ENCODE data around the gene FOXN3. TPM values are rescaled to one million over a fixed set of nuclear protein-coding genes. Genes with fewer than 3 reads are reported as not detected.

FOXN3 gene
- polyA plus RNA-seq, 1 experiment, result 46.5 TPM

DNA sequence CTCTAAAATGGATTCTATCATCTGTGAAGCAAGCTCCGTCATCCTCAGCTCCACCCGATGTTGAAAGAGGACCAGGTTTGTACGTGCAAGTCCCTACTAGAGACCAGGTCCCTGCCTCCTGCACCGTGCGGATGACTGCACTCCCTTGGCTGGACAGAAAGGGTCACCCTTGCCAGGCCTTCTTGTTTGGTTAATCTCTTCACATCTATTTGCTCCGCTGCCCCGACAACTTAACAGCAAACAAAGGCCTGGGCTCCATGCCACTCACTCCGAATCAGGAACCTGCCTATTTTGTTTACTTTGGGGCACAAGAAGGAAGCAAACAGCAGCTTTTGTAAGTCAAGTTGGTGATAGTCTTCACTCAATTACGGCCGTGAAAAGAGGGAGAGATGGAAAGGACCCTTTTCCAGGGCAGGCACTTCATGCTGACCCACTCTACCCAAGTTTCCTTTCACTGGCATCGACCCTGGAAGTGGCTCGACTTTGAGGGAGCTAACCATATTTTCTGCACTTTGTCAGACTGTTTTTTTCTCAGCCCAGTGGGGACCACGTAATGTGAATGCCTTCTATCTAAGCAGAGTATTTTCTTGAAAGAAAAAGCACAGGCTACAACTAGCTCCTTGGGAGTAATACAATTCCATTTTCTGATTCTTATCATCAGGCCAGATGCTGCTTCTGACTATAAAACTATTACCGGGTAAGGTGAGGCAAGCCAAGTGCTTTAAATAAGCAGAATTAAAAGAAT, 202.6 kb downstream of the FOXN3 start:
- ChIA-PET CTCF (interaction anchor here (0.6 to 1.0 kb wide), 2 partner anchors 37 to 69 kb away, joined by 7 to 13 read pairs; no protein-coding TSS in a partner anchor), POLR2A (no interaction called here)
- H3K27me3 ChIP-seq (ENCODE audit: control insufficient read depth, insufficient read depth, low read length), result no peaks in the 10 kb centered on the region
- H3K4me3 ChIP-seq (ENCODE audit: low read depth, low read length), result no peak overlapping the region
- DNase-seq (ENCODE audit: low read depth, low spot score), result no peak
- no peaks in the 10 kb centered on the region for H3K9me3 ChIP-seq (ENCODE audit: control insufficient read depth, insufficient read depth, low read length)
- TF ChIP-seq CTCF (IDR thresholded peaks at IDR 0.05; ENCODE audit: low read depth, low read length), result no peak
- H3K27ac ChIP-seq (ENCODE audit: low read depth, low read length), result no peak overlapping the region

DNA sequence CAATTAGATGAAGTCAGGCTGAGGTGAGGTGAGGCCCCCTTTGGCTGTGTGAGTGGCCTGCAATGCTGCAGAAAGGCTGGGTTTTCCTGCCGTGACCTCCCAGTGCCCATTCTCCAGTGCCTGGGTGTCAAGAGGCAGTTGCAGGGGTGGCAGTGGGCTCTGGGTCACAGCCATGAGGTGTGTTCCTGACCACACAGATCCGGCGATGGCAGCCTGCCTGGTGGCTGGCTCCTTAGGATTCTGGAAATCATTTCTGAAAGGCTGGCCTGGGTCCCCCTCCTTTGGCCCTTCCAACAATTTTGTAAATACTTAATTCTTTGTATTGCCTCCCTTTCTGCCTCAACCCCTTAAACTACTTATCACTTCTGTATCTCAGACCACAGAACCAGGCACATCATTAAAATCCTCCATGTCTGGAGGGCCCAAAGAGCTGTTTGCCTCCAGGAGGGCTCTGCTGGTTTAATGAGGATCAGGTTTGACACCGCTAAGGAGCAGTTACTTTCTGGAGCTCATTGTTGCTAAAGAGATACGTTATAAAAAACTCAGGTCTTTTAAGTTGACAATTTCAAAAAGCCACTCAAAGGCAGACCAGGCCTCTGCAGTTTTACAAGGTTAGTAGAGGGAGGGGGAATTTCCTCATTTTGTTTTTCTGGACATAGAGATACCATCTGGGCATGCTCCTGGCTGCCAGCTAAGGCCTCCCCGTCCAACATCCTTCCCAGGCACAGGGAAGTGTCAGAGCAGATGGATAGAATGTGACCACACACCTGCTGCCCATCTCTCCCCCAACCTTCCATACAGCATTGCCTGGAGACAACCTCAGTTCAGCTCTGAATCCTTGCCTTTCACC, 204.4 kb downstream of the FOXN3 start:
- CTCF ChIA-PET, result no interaction called here
- Histone ChIP-seq H3K4me3 (ENCODE audit: low read depth, low read length) (no peak overlapping the region), H3K27me3 (ENCODE audit: control insufficient read depth, insufficient read depth, low read length) (no peaks in the 10 kb centered on the region), H3K27ac (ENCODE audit: low read depth, low read length) (no peak overlapping the region), H3K9me3 (ENCODE audit: control insufficient read depth, insufficient read depth, low read length) (no peaks in the 10 kb centered on the region)
- no peak for TF ChIP-seq CTCF (IDR thresholded peaks at IDR 0.05; ENCODE audit: low read depth, low read length)
- no peak for DNase-seq (ENCODE audit: low read depth, low spot score)
- POLR2A ChIA-PET, result no interaction called here

DNA sequence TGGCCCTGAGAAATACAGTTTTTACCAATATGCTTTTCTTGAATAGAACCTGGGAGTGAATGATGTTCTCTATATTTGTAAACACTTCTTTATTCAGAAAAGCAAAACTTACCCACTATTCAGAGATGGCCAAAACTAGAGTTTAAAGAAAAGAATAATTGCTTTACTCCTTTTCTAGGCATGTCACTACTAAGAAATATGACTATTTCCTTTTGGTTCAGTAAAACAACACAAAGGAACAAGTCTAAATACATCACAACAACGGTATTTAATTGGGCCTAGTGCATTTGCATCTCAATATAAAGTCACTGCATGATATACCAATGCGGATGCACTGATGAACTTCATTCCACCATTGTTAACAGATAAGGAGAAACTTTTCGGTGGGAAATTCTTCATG, 207.5 kb downstream of the FOXN3 start:
- no peak overlapping the region for H3K4me3 ChIP-seq (ENCODE audit: low read depth, low read length)
- H3K27me3 ChIP-seq (ENCODE audit: control insufficient read depth, insufficient read depth, low read length), result no peaks in the 10 kb centered on the region
- no peak overlapping the region for H3K27ac ChIP-seq (ENCODE audit: low read depth, low read length)
- ChIA-PET CTCF (interaction anchor here (0.6 kb wide), 1 partner anchor 539 kb away, joined by 3 read pairs; no protein-coding TSS in a partner anchor), POLR2A (no interaction called here)
- no peak for DNase-seq (ENCODE audit: low read depth, low spot score)
- no peak for TF ChIP-seq CTCF (IDR thresholded peaks at IDR 0.05; ENCODE audit: low read depth, low read length)
- peaks cover 11% of the 10 kb centered on the region; the same call in 1 of the 2 replicates for H3K9me3 ChIP-seq (ENCODE audit: control insufficient read depth, insufficient read depth, low read length)

GRCh38 chr14:89207925-89208328, 209.1 kb downstream of the FOXN3 start:
- ChIA-PET CTCF (interaction anchor here (0.6 to 0.7 kb wide), 2 partner anchors 141 to 228 kb away, joined by 4 read pairs; no protein-coding TSS in a partner anchor), POLR2A (no interaction called here)
- no peak overlapping the region for H3K27ac ChIP-seq (ENCODE audit: low read depth, low read length)

More at GRCh38 chr14:89207925-89208328, 209.1 kb downstream of the FOXN3 start:
- DNase-seq (ENCODE audit: low read depth, low spot score), result no peak
- Histone ChIP-seq H3K27me3 (ENCODE audit: control insufficient read depth, insufficient read depth, low read length) (no peaks in the 10 kb centered on the region), H3K4me3 (ENCODE audit: low read depth, low read length) (no peak overlapping the region), H3K9me3 (ENCODE audit: control insufficient read depth, insufficient read depth, low read length) (peaks cover 11% of the 10 kb centered on the region; the same call in 1 of the 2 replicates)
- TF ChIP-seq CTCF (IDR thresholded peaks at IDR 0.05; ENCODE audit: low read depth, low read length), result no peak
